Chondrocyte (in vitro differentiated cells): ENCODE results near the gene THSD7B. TPM values are rescaled to one million over a fixed set of nuclear protein-coding genes. Genes with fewer than 3 reads are reported as not detected.

Experiments
- DNase-seq: peaks from one replicate; pipeline ENCODE4 v3.0.0; 2021; ENCODE audit warnings: mixed read lengths, low spot score
- H3K27ac Mint-ChIP-seq: one replicate; pipeline ENCODE4 v1.8.0; 2021; ENCODE audit warnings: mild to moderate bottlenecking, moderate library complexity, mixed read lengths; ENCODE audit not compliant: unreplicated experiment
- H3K27me3 Mint-ChIP-seq: 2 replicates; pipeline ENCODE4 v1.8.0; 2021; ENCODE audit warnings: low read depth, mixed read lengths
- H3K36me3 Mint-ChIP-seq: 2 replicates; pipeline ENCODE4 v1.8.0; 2021; ENCODE audit warnings: low read depth, mixed read lengths
- H3K4me1 Mint-ChIP-seq: 2 replicates; pipeline ENCODE4 v1.8.0; 2021; ENCODE audit warnings: low read depth, mild to moderate bottlenecking, mixed read lengths
- H3K4me3 Mint-ChIP-seq: one replicate; pipeline ENCODE4 v1.8.0; 2021; ENCODE audit warnings: mild to moderate bottlenecking, moderate library complexity, mixed read lengths; ENCODE audit not compliant: unreplicated experiment
- H3K9me3 Mint-ChIP-seq: 2 replicates; pipeline ENCODE4 v1.8.0; 2021; ENCODE audit warnings: low read depth, mixed read lengths
- CTCF ChIP-seq: fragments of 200-600 bp; sonication (generic); IDR thresholded peaks from 2 replicates; pipeline ENCODE4 v1.5.0; 2021; ENCODE audit warnings: antibody characterized with exemption, mild to moderate bottlenecking, moderate library complexity
- total RNA-seq: library from RNA; stranded (reverse); gene quantifications from 3 replicates; pipeline ENCODE4 v1.2.1, GENCODE V29; 2021

THSD7B gene
- total RNA-seq, 1 donor from 2014 or later = not detected

GRCh38 chr2:137202318-137202717 is 437.0 kb downstream of the THSD7B start:
- H3K4me3 Mint-ChIP-seq = no peak overlapping the region
- H3K4me1 Mint-ChIP-seq = no peaks in the 10 kb centered on the region
- DNase-seq = no peak
- peaks cover 2% of the 10 kb centered on the region for H3K36me3 Mint-ChIP-seq
- TF ChIP-seq CTCF = no peak
- H3K27me3 Mint-ChIP-seq = peaks cover 20% of the 10 kb centered on the region
- H3K27ac Mint-ChIP-seq = no peak overlapping the region
- H3K9me3 Mint-ChIP-seq = no peaks in the 10 kb centered on the region

DNA sequence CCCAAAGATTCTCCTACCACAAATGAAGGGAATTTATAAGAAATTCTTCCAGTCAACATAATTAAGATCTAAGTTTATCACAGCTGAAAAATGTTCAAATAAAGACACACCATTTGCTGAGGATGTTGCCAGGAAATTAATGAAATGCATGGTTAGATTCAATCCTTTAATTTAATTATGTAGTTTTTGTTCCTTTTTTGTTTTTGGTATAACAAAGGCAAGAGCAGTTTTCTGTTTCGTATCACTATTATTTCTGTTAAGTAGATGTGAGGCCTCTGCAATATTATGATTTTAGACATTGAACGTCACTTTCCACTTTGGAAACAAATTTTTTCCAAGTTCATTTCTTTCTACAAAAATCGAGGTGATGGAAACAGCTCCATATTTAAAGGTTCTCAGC is 440.0 kb downstream of the THSD7B start:
- DNase-seq = no peak
- TF ChIP-seq CTCF = no peak
- Mint-ChIP-seq H3K4me1 (no peaks in the 10 kb centered on the region), H3K27ac (no peak overlapping the region), H3K9me3 (peaks cover 2% of the 10 kb centered on the region), H3K36me3 (peaks cover 2% of the 10 kb centered on the region), H3K4me3 (no peak overlapping the region), H3K27me3 (peaks cover 18% of the 10 kb centered on the region)

- TF ChIP-seq CTCF = no peak
- no peak overlapping the region for H3K4me3 Mint-ChIP-seq
- peaks cover 2% of the 10 kb centered on the region for H3K9me3 Mint-ChIP-seq
- H3K36me3 Mint-ChIP-seq = peaks cover 2% of the 10 kb centered on the region
- H3K27me3 Mint-ChIP-seq = peaks cover 18% of the 10 kb centered on the region
- no peak overlapping the region for H3K27ac Mint-ChIP-seq
- H3K4me1 Mint-ChIP-seq = no peaks in the 10 kb centered on the region
- DNase-seq = no peak
Measured at GRCh38 chr2:137206069-137206468, 440.7 kb downstream of the THSD7B start.

DNA sequence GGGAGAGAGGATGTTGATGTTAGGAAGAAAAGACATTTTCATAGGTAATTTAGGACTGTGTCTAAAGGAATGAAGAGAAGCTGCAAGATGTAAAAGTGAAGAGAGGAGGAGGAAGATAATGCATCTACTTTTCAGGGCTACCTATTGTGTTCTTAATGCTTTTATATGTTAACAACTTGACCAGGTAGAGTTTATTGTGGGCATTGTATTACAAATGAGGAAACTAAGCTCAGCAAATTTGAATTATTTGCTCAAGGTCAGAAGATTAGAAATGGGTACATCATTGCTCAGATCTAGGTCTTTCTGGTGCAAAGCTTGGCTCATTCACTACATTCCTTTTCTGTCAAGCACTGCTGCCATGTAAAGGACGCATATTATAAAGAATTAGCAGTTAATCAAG is 441.7 kb downstream of the THSD7B start:
- DNase-seq = no peak
- peaks cover 2% of the 10 kb centered on the region for H3K36me3 Mint-ChIP-seq
- TF ChIP-seq CTCF = no peak
- no peaks in the 10 kb centered on the region for H3K4me1 Mint-ChIP-seq
- H3K27ac Mint-ChIP-seq = no peak overlapping the region
- H3K27me3 Mint-ChIP-seq = peaks cover 14% of the 10 kb centered on the region
- H3K4me3 Mint-ChIP-seq = no peak overlapping the region
- H3K9me3 Mint-ChIP-seq = peaks cover 2% of the 10 kb centered on the region

DNA sequence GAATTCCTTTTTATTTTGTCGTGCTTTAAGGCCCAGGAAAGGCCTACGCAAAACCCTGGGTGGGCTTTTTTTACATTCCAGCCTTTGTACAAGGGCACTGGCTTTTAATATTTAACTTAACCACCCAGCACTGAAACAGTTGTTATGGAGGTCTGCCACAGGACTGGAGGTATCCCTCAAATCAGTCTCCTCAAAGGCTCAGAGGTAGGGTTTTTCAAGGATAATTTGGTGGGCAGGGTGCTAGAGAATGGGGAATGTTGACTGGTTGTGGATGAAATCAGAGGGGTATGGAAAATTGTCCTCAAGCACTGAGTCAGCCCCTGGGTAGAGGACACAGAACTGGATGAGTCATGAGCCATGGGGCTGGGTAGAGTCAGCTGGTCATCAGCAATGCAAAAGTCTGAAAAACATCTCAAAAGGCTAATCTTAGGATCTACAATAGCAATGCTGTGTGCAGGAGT is 443.1 kb downstream of the THSD7B start:
- no peaks in the 10 kb centered on the region for H3K36me3 Mint-ChIP-seq
- peaks cover 2% of the 10 kb centered on the region for H3K9me3 Mint-ChIP-seq
- TF ChIP-seq CTCF = no peak
- DNase-seq = no peak
- H3K27ac Mint-ChIP-seq = no peak overlapping the region
- peaks cover 6% of the 10 kb centered on the region for H3K27me3 Mint-ChIP-seq
- no peak overlapping the region for H3K4me3 Mint-ChIP-seq
- no peaks in the 10 kb centered on the region for H3K4me1 Mint-ChIP-seq
